Suprapubic skin (tissue), 4 donors: ENCODE data around the gene FKBP8. TPM values are rescaled to one million over a fixed set of nuclear protein-coding genes. Genes with fewer than 3 reads are reported as not detected.

Source experiments
- DNase-seq, 2 donors: peaks; one replicate each; pipeline ENCODE4 v3.0.0-alpha.2; 2019; ENCODE audit warnings: low spot score in 2 of 2
- H3K27ac ChIP-seq: fragments of 200-600 bp; sonication (generic); one replicate; pipeline ENCODE4 v1.5.1; 2019
- H3K27me3 ChIP-seq: fragments of 200-600 bp; sonication (generic); one replicate; pipeline ENCODE4 v1.5.1; 2019
- H3K36me3 ChIP-seq: fragments of 200-600 bp; sonication (generic); one replicate; pipeline ENCODE4 v1.5.1; 2019
- H3K4me1 ChIP-seq: fragments of 200-600 bp; sonication (generic); one replicate; pipeline ENCODE4 v1.5.1; 2019
- H3K4me3 ChIP-seq: fragments of 200-600 bp; sonication (generic); one replicate; pipeline ENCODE4 v1.5.1; 2019; ENCODE audit warnings: mild to moderate bottlenecking
- H3K9me3 ChIP-seq: fragments of 200-600 bp; sonication (generic); one replicate; pipeline ENCODE4 v1.5.1; 2019
- CTCF ChIP-seq, 2 donors: fragments of 200-600 bp in 1 of 2; fragments of 450-650 bp in 1 of 2; sonication (generic) in 1 of 2; IDR thresholded peaks; one replicate each; pipeline ENCODE4 v1.5.1; 2016 to 2019; ENCODE audit warnings: antibody characterized with exemption in 2 of 2, mild to moderate bottlenecking in 1 of 2, moderate library complexity in 1 of 2
- EP300 ChIP-seq: sonication (generic); formaldehyde crosslinking; IDR thresholded peaks from one replicate; pipeline ENCODE4 v1.6.1; 2017; ENCODE audit warnings: antibody characterized with exemption
- POLR2A ChIP-seq, 2 donors: fragments of 450-650 bp; IDR thresholded peaks; one replicate each; pipeline ENCODE4 v1.6.1; 2017; ENCODE audit warnings: antibody characterized with exemption in 2 of 2, mild to moderate bottlenecking in 2 of 2, moderate library complexity in 2 of 2
- POLR2AphosphoS5 ChIP-seq, 3 donors: sonication (generic); formaldehyde crosslinking; IDR thresholded peaks; one replicate each; pipeline ENCODE4 v1.6.1; 2017; ENCODE audit warnings: antibody characterized with exemption in 3 of 3
- WGBS: methylation state at CpG from one replicate; pipeline ENCODE4 v1.1.5; 2018; 5-methylcytosine and 5-hydroxymethylcytosine counted together
- total RNA-seq, 4 donors: library from RNA; depleted of rRNA; stranded (reverse); fragments of >200 nt; gene quantifications; one replicate each; pipeline ENCODE4 v1.1.0, GENCODE V29; 2016

The FKBP8 gene
- total RNA-seq, 4 donors from 2014 or later = 194 to 217 (median 203) TPM

GRCh38 chr19:18510216-18510615 is 33.2 kb downstream of the FKBP8 start:
- H3K4me1 ChIP-seq = peaks cover 71% of the 10 kb centered on the region
- H3K27ac ChIP-seq = no peak overlapping the region

GRCh38 chr19:18508585-18508984 is 34.8 kb downstream of the FKBP8 start:
- no peak overlapping the region for H3K4me3 ChIP-seq
- no peaks in the 10 kb centered on the region for H3K27me3 ChIP-seq
- 86% methylated on average over 7 of the region's 7 CpGs for WGBS
- H3K4me1 ChIP-seq = peaks cover 71% of the 10 kb centered on the region
- DNase-seq = no peak
- TF ChIP-seq EP300 = no peak
- no peak for TF ChIP-seq POLR2AphosphoS5 (IDR thresholded peaks at IDR 0.05)
- TF ChIP-seq POLR2A (IDR thresholded peaks at IDR 0.05) = no peak
- TF ChIP-seq CTCF (IDR thresholded peaks at IDR 0.05) = no peak
- no peak overlapping the region for H3K27ac ChIP-seq
- H3K9me3 ChIP-seq = no peaks in the 10 kb centered on the region
- H3K36me3 ChIP-seq = no peaks in the 10 kb centered on the region

More at GRCh38 chr19:18510216-18510615, 33.2 kb downstream of the FKBP8 start:
- Histone ChIP-seq H3K4me3 (no peak overlapping the region), H3K36me3 (no peaks in the 10 kb centered on the region), H3K27me3 (no peaks in the 10 kb centered on the region), H3K9me3 (no peaks in the 10 kb centered on the region)
- TF ChIP-seq CTCF (IDR thresholded peaks at IDR 0.05) (no peak), EP300 (no peak), POLR2AphosphoS5 (IDR thresholded peaks at IDR 0.05) (no peak)
- 89% methylated on average over 8 of the region's 8 CpGs for WGBS
- DNase-seq = no peak

DNA sequence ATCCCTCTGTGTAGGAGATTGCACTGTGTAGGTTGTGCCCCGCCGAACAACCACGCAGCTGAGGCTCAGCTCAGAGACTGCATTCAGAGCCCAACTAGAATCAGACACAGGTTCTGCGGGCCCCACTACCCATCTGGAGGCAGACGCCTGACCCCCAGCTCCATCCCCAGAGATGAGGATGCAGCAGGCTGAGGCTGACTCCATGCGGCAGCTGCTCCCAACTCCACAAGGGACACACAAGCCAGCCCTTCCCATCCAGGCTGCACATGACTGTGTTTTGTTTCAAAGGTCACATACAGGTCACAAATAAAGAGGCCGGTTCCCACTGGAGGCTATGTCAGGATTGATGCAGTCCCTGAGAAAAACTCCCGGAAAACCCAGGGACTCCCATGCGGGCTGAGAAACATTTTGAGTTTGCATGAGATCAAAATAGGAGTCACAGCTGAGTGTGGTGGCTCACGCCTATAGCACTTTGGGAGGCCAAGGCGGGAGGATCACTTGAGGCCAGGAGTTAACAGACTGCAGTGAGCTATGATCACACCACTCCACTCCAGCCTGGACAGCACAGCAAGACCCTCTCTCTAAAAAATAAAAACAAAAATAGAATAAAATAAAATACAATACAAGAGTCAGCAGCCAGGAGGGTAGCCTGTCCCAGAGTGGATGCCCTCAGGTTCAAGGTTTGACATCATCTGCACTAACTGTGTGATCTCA is 35.5 kb downstream of the FKBP8 start:
- Histone ChIP-seq H3K9me3 (no peaks in the 10 kb centered on the region), H3K36me3 (no peaks in the 10 kb centered on the region), H3K27me3 (no peaks in the 10 kb centered on the region), H3K4me3 (no peak overlapping the region), H3K4me1 (peaks cover 71% of the 10 kb centered on the region), H3K27ac (peak overlapping the region; percentile 46)
- WGBS = 57% methylated on average over 8 of the region's 11 CpGs
- no peak for DNase-seq
- TF ChIP-seq CTCF (IDR thresholded peaks at IDR 0.05) (no peak), POLR2A (IDR thresholded peaks at IDR 0.05) (no peak), EP300 (no peak), POLR2AphosphoS5 (IDR thresholded peaks at IDR 0.05) (no peak)

- H3K9me3 ChIP-seq = no peaks in the 10 kb centered on the region
- 7% methylated on average over 3 of the region's 9 CpGs for WGBS
- no peaks in the 10 kb centered on the region for H3K36me3 ChIP-seq
- peak overlapping the region; percentile 46 for H3K27ac ChIP-seq
- H3K27me3 ChIP-seq = no peaks in the 10 kb centered on the region
- no peak for DNase-seq
- TF ChIP-seq EP300 = no peak
- TF ChIP-seq POLR2A (IDR thresholded peaks at IDR 0.05) = no peak
- TF ChIP-seq CTCF (IDR thresholded peaks at IDR 0.05) = no peak
- TF ChIP-seq POLR2AphosphoS5 (IDR thresholded peaks at IDR 0.05) = no peak
- no peak overlapping the region for H3K4me3 ChIP-seq
- peaks cover 75% of the 10 kb centered on the region for H3K4me1 ChIP-seq
Measured at GRCh38 chr19:18507021-18507726, 36.2 kb downstream of the FKBP8 start.

DNA sequence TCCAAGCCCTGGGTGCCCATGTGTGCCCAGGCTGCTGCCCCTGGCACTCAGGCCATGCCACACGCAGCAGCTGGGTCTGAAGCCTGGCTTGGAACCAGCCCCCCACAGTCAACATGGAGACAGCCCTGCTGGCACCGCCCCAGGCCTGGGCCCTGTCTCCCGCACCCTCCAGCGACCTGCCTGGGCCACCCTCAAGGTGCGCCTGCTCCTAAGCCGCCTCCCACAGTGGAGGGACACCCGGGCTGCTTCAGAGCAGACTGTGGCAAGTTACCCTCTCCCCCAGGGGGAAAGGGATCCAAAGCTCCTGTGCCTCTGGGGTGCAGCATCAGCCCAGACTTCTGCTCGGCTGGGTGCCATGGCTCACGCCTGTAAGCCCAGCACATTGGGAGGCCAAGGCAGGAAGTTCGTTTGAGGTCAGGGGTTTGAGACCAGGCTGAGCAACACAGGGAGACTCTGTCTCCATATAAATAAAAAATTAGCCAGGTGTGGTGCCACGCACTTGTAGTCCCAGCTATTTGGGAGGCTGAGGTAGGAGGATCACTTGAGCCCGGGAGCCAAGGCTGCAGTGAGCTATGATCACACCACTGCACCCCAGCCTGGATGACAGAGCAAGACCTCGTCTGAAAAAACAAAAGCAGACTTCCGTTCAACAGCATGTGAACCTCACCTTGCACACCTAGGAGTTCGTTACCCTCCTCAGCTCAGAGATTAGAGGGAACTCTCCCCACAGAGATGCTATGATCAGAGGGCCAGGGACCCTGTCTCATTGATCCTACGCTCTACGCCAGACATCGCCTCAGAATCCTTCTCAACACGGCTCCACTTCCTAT is 37.1 kb downstream of the FKBP8 start:
- no peaks in the 10 kb centered on the region for H3K9me3 ChIP-seq
- no peaks in the 10 kb centered on the region for H3K27me3 ChIP-seq
- WGBS = 61% methylated on average over 15 of the region's 19 CpGs
- H3K36me3 ChIP-seq = no peaks in the 10 kb centered on the region
- no peak for DNase-seq
- peaks cover 84% of the 10 kb centered on the region for H3K4me1 ChIP-seq
- H3K27ac ChIP-seq = peak overlapping the region; percentile 46
- H3K4me3 ChIP-seq = no peak overlapping the region
- no peak for TF ChIP-seq POLR2A (IDR thresholded peaks at IDR 0.05)
- TF ChIP-seq CTCF (IDR thresholded peaks at IDR 0.05) = no peak
- no peak for TF ChIP-seq POLR2AphosphoS5 (IDR thresholded peaks at IDR 0.05)
- TF ChIP-seq EP300 = no peak
